Tibial nerve (tissue), 4 donors: ENCODE results near the gene SRD5A3. TPM values are rescaled to one million over a fixed set of nuclear protein-coding genes. Genes with fewer than 3 reads are reported as not detected.

Source experiments
- DNase-seq, 2 donors: peaks; one replicate each; pipeline ENCODE4 v3.0.0-alpha.2; 2019; ENCODE audit warnings: low spot score in 2 of 2
- H3K27ac ChIP-seq, 4 donors: fragments of 200-600 bp; sonication (generic) in 3 of 4; one replicate each; pipeline ENCODE4 v1.5.1; 2017 to 2019; ENCODE audit warnings: mild to moderate bottlenecking in 1 of 4
- H3K27me3 ChIP-seq, 2 donors: fragments of 200-600 bp; sonication (generic) in 1 of 2; one replicate each; pipeline versions ENCODE4 v1.5.1 to v1.6.0; 2017 to 2019
- H3K36me3 ChIP-seq, 3 donors: fragments of 200-600 bp; sonication (generic); one replicate each; pipeline ENCODE4 v1.5.1; 2018 to 2019
- H3K4me1 ChIP-seq, 4 donors: fragments of 200-600 bp; sonication (generic) in 3 of 4; one replicate each; pipeline ENCODE4 v1.5.1; 2017 to 2019
- H3K4me3 ChIP-seq, 4 donors: fragments of 200-600 bp; sonication (generic) in 3 of 4; one replicate each; pipeline ENCODE4 v1.5.1; 2017 to 2019; ENCODE audit warnings: mild to moderate bottlenecking in 1 of 4, moderate library complexity in 1 of 4
- H3K9me3 ChIP-seq, 4 donors: fragments of 200-600 bp; sonication (generic) in 3 of 4; one replicate each; pipeline ENCODE4 v1.5.1; 2017 to 2019
- CTCF ChIP-seq, 5 experiments: fragments of 200-600 bp in 3 of 5; fragments of 450-650 bp in 2 of 5; sonication (generic) in 3 of 5; IDR thresholded peaks; one replicate each; pipeline ENCODE4 v1.5.1; 2016 to 2019; ENCODE audit warnings: antibody characterized with exemption in 5 of 5, mild to moderate bottlenecking in 3 of 5, moderate library complexity in 2 of 5
- EP300 ChIP-seq, 2 donors: sonication (generic); formaldehyde crosslinking; IDR thresholded peaks; one replicate each; pipeline ENCODE4 v1.6.1; 2017; ENCODE audit warnings: antibody characterized with exemption in 2 of 2, mild to moderate bottlenecking in 1 of 2
- POLR2A ChIP-seq, 2 donors: fragments of 450-650 bp; IDR thresholded peaks; one replicate each; pipeline ENCODE4 v1.6.1; 2017; ENCODE audit warnings: antibody characterized with exemption in 2 of 2, mild to moderate bottlenecking in 2 of 2, moderate library complexity in 2 of 2
- WGBS, 2 donors: methylation state at CpG; one replicate each; pipeline ENCODE4 v1.1.5; 2018; 5-methylcytosine and 5-hydroxymethylcytosine counted together
- total RNA-seq, 4 donors: library from RNA; depleted of rRNA; stranded (reverse); fragments of >200 nt; gene quantifications; one replicate each; pipeline ENCODE4 v1.1.0, GENCODE V29; 2016

SRD5A3 gene
- total RNA-seq, 4 donors from 2014 or later = 9.0 to 16.1 (median 12.2) TPM

- Histone ChIP-seq H3K4me1 (peaks cover 0 to 50% (median 24%) of the 10 kb centered on the region in 4 donors), H3K27me3 (no peaks in the 10 kb centered on the region), H3K4me3 (peak overlapping the region; percentile 81 to 99 (median 92)), H3K9me3 (no peaks in the 10 kb centered on the region), H3K27ac (peak overlapping the region; percentile 92 to 100 (median 99)), H3K36me3 (no peaks in the 10 kb centered on the region)
- TF ChIP-seq CTCF (IDR thresholded peaks at IDR 0.05) (no peak), EP300 (IDR thresholded peaks at IDR 0.05) (no peak), POLR2A (IDR thresholded peaks at IDR 0.05) (no peak)
- DNase-seq = no peak
- WGBS, 2 donors = 9 to 13% methylated on average over 7 of the region's 7 CpGs
Measured at GRCh38 chr4:55397126-55397436, 51.0 kb downstream of the SRD5A3 start.

- Histone ChIP-seq H3K9me3 (no peaks in the 10 kb centered on the region), H3K27ac (peak overlapping the region; percentile 92 to 100 (median 99)), H3K36me3 (no peaks in the 10 kb centered on the region), H3K4me1 (peaks cover 0 to 50% (median 24%) of the 10 kb centered on the region in 4 donors), H3K27me3 (no peaks in the 10 kb centered on the region), H3K4me3 (peak overlapping the region; percentile 81 to 99 (median 92))
- DNase-seq = no peak
- WGBS, 2 donors = 44 to 47% methylated on average over 15 of the region's 15 CpGs
- TF ChIP-seq EP300 (IDR thresholded peaks at IDR 0.05) (peak in 1 of 2 donors; percentile 79), POLR2A (IDR thresholded peaks at IDR 0.05) (no peak)
Measured at GRCh38 chr4:55397520-55398321, 51.7 kb downstream of the SRD5A3 start.

- peaks cover 0 to 50% (median 24%) of the 10 kb centered on the region in 4 donors for H3K4me1 ChIP-seq
- WGBS, 2 donors = 55 to 71% methylated on average over 1 of the region's 1 CpG
Measured at GRCh38 chr4:55398461-55398860, 52.4 kb downstream of the SRD5A3 start.

GRCh38 chr4:55398966-55399365 is 52.9 kb downstream of the SRD5A3 start:
- no peak for TF ChIP-seq EP300 (IDR thresholded peaks at IDR 0.05)
- TF ChIP-seq CTCF (IDR thresholded peaks at IDR 0.05) = no peak
- TF ChIP-seq POLR2A (IDR thresholded peaks at IDR 0.05) = no peak
- Histone ChIP-seq H3K4me1 (peaks cover 0 to 50% (median 24%) of the 10 kb centered on the region in 4 donors), H3K36me3 (peaks cover 0 to 4% (median 0%) of the 10 kb centered on the region in 3 donors), H3K27me3 (no peaks in the 10 kb centered on the region), H3K27ac (peak overlapping the region in 3 of 4 donors; percentile 4 to 100 (median 99)), H3K9me3 (no peaks in the 10 kb centered on the region), H3K4me3 (peak overlapping the region in 1 of 4 donors; percentile 99)
- no peak for DNase-seq
- WGBS, 2 donors = 59 to 63% methylated on average over 3 of the region's 3 CpGs

More at GRCh38 chr4:55398461-55398860, 52.4 kb downstream of the SRD5A3 start:
- DNase-seq = no peak
- H3K4me3 ChIP-seq = peak overlapping the region in 3 of 4 donors; percentile 81 to 99 (median 95)
- H3K9me3 ChIP-seq = no peaks in the 10 kb centered on the region
- no peaks in the 10 kb centered on the region for H3K27me3 ChIP-seq
- H3K27ac ChIP-seq = peak overlapping the region; percentile 92 to 100 (median 99)
- TF ChIP-seq POLR2A (IDR thresholded peaks at IDR 0.05) = no peak
- no peak for TF ChIP-seq EP300 (IDR thresholded peaks at IDR 0.05)
- TF ChIP-seq CTCF (IDR thresholded peaks at IDR 0.05) = no peak
- peaks cover 0 to under 1% (median 0%) of the 10 kb centered on the region in 3 donors for H3K36me3 ChIP-seq

GRCh38 chr4:55399581-55399980 is 53.5 kb downstream of the SRD5A3 start:
- no peak for DNase-seq
- TF ChIP-seq CTCF (IDR thresholded peaks at IDR 0.05) (no peak), EP300 (IDR thresholded peaks at IDR 0.05) (no peak), POLR2A (IDR thresholded peaks at IDR 0.05) (no peak)
- Histone ChIP-seq H3K4me3 (no peak overlapping the region), H3K27me3 (no peaks in the 10 kb centered on the region), H3K36me3 (peaks cover 0 to 4% (median 0%) of the 10 kb centered on the region in 3 donors), H3K27ac (peak overlapping the region in 1 of 4 donors; percentile 100), H3K4me1 (peaks cover 0 to 50% (median 24%) of the 10 kb centered on the region in 4 donors), H3K9me3 (no peaks in the 10 kb centered on the region)
- 78 to 86% methylated on average over 1 of the region's 1 CpG for WGBS, 2 donors
